HL-60/S4 (cell line): ENCODE measurements around the gene SPTLC2.

Experiments used
- in situ Hi-C: fragments of 300-500 bp; cut with MboI; formaldehyde crosslinking; loops from 2 replicates; pipeline ENCODE4 v1.14.3; 2022; ENCODE audit warnings: low sequenced_read_pairs

Gene SPTLC2

DNA sequence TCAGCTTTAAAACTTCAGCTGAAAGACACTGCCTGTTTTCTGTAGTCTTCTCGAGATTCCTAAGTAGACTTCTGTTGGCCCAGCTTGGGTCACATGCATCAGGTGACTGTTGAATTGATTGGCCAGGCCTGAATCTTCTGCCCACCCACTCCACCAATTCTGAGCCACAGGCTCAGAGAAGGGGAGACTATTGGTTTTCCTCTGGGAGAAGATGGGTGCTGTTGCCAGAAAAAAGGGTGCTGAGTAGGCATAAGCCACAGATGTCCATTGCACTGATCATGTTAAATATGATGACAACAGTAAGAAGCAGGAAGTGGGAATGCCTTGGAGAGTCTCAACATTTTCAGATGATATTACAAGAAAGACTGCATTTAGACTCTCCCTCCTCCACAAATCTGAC is 6.8 kb upstream of the SPTLC2 start:
- in situ Hi-C loops, result no loop called here

DNA sequence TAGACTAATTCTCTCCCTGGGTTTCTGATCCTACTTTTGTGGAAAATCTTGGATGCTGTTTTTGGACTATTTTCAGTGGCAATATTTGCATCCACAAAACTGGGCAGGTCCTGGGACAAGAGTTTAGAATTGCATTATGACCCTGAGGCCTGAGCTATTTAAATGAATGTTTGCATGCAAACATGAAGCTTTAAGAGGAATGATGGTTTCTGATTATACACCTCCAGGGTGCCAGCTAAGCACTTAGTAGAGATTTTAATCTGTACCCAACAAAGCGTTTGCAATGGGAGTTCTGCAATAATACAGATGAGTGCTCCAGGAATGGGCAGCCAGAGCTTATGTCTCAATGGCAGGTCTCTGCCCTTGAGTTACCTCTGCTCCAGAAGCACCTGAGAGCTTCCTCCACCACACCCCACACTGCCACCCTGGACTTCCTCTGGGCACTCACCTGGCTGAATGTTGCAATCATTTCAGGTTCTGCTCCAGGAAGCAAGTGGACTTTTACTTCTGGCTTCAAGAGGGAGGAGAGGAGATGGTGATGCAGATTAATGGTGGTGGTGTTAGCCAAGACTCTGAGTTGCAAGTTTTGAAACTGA is 6.0 kb upstream of the SPTLC2 start:
- in situ Hi-C loops, result no loop called here

DNA sequence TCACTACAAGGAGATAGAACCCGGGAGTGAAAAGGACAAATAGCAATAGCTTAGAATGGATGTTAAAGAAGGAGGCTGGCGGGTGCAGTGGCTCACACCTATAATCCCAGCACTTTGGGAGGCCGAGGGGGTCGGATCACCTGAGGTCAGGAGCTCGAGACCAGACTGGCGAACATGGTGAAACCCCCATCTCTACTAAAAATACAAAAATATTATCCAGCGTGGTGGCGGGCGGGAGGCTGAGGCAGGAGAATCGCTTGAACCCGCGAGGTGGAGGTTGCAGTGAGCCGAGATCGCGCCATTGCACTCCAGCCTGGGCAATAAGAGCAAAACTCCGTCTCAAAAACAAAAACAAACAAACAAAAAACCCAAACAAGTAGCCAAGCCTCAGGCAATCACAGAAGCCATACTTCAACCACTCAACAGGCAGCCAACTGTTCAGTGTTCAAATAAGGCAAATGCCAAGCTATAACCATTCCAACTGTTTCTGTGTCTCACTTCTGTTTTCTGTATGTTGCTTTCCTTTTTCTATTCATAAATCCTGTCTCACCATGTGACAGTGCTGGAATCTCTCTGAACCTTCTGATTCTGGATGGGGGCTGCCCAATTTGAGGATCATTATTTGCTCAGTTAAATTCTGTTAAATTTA is 3.9 kb upstream of the SPTLC2 start:
- in situ Hi-C loops, result no loop called here

DNA sequence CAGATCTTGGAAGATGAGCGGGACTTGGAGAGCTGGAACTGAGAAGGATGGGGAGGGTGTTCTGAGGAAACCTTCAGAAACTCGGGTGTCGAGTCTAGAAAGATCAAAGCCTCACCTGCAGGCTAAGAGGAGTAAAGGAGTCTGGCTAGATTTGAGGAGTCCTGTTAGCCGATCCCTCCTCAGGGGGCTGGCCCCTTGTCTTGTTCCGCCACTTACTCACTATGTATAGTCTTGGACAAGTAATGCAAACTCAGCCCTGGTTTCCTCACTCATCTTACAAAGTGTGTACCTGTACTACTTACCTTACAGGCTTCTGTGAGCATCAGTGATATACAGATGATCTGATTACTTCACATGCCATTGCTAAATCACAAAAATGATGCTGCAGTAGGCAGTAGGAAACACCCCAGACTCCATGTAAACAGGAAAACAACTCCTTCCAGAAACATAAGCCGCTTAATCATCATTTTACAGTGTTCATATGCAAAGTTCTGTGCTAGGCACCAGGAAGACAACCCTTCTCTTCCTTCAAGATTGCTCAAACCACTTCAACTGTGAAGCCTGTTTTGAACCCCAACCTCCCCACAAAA is 2.0 kb upstream of the SPTLC2 start:
- in situ Hi-C loops, result no loop called here

DNA sequence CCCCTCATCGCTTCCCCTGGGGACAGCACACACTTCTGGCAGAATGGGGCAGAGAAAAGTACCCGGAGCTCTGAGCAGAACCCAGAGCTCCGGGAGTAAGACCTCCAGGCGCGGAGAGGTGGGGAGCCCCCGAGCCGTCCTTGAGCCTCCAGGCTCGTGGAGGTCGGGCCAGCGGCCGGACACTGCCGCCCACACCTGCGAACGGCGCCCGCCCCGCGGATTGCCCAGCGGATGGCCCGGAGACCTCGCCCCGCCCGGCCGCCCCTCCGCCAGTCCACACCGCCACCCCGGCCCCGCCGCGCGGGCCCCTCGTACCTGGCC is 344 bp downstream of the SPTLC2 start:
- in situ Hi-C loops, result no loop called here

DNA sequence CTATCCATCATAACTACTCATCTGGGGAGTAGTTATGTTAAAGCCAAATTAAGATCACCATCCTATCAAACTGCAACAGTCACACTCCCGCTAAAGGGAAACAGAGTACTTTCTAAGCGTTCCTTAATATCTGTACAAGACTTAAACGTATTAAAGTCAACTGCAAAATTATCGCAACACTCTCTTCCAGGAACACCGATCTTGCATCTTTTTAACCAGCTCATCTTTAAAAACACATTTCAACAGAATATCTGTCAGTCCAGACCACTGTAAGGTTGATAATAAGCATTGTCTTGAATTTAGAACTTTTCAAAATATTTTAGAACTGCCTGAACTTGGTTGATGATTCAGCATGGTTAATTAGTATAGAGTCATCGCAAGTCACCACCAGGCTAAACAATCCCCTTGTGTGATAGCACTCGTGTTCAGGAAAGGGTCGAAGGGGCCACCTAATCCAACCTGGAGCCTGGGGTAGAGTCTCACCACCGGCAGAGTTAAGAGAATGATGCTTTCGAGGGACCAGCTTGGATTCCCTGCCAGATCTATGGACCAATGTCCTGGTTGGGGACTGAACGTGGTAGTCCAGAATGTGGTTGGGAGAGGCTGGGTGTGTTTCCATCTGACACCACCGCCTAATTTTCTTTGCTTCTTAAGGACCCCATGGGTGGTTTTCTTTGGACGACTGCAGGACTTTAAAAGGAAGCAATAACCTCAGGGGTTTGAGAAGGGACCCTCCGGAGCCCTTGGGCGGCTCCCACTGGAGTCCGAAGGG is 890 bp downstream of the SPTLC2 start:
- in situ Hi-C loops, result no loop called here

DNA sequence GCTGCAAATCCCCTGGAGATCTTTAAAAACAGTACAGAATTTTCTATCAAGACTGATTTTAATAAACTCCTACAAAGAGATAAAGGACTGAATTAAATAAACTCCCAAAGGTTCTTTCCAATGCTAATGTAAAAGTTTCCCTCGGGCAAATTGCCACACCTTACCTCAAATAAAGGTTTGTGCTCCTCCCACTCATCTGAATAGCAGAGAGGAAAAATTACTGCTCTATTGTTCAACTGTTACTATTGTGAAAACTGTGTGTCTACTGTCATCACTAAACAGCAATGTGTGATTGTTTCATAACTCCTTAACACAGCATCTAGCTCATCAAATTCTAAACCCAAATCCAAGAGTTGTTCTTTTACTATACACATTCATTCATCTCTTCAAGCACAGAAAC is 3.2 kb downstream of the SPTLC2 start:
- in situ Hi-C loops, result no loop called here

DNA sequence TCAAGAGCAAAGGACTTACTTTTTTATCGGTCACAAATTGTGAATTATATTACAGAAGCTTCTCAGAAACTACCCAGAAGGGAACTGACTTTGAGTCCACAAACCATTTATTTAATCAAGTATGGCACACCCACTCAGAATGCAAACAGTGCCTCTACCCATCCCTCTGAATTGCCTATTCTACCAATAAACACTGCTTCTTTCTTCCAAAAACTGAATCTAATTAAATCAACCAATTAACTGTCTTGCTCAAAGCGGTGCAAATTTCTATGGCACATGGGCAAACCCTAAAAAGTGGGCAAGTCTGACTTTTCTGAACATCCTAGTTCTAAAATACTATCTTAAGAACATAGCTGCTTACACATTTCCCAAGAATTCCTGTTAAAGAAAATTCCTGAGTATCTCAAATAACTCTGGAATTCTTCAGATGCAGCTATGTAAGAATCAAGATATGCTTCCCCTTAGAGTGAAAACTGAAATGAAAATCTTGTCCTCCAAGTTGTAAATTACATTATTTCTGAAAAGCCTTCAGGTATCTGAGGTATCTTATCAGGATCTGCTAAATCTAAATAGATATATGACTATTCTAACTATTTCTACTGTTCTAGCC is 4.3 kb downstream of the SPTLC2 start:
- in situ Hi-C loops, result no loop called here

DNA sequence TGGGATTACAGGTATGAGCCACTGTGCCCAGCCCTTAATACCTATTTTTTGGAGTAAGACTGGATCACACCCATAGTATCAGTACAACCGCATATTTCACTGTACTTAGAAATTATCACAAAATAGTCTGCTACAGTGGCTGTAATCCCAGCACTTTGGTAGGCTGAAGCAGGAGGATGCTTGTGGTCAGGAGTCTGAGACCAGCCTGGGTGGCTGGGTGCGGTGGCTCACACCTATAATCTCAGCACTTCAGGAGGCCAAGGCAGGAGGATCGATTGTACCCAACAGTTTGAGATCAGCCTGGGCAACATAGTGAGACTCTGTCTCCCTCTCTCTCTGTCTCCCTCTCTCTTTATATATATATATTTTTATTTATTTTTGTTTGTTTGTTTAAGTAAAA is 5.9 kb downstream of the SPTLC2 start:
- in situ Hi-C loops, result no loop called here

DNA sequence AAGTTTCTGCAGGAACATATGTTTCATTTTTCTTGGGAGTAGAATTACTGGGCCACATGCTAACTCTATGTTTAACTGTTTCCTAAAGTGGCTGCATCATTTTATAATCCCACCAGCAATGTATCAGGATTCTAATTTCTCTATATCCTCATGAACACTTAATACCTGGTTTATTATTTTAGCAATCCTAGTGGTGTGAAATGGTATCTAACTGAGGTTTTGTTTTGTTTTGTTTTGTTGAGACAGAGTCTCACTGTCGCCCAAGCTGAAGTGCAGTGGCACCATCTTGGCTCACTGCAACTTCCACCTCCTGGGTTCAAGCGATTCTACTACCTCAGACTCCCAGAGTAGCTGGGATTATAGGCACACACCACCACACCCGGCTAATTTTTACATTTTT is 6.5 kb downstream of the SPTLC2 start:
- in situ Hi-C loops, result no loop called here

DNA sequence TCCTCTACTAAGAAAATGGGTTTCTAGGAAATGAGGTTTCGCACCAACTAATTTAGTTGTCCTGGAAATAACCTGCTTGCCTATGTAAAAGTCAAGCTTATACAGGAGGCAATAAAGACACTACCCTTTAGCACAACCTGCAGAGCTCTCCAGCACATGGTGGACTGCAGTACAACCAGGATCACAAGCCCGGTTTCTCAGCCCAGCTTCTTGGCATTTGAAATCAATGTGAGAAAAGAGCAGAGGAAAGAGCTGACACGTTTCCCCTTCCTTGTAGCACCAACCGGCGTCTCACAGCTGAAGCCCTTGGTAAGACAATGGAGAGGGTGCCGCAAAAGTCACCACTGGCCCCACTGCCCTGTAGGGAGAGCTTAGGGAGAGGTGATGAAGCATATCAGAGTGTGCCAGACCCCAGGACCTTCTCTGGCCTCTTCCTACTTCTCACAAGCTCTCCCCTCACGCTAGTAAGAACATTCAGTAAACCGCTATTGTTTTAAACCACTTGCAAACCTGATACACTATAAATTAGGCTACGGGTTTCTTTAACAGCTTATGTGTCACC is 8.6 kb downstream of the SPTLC2 start:
- in situ Hi-C loops, result no loop called here

DNA sequence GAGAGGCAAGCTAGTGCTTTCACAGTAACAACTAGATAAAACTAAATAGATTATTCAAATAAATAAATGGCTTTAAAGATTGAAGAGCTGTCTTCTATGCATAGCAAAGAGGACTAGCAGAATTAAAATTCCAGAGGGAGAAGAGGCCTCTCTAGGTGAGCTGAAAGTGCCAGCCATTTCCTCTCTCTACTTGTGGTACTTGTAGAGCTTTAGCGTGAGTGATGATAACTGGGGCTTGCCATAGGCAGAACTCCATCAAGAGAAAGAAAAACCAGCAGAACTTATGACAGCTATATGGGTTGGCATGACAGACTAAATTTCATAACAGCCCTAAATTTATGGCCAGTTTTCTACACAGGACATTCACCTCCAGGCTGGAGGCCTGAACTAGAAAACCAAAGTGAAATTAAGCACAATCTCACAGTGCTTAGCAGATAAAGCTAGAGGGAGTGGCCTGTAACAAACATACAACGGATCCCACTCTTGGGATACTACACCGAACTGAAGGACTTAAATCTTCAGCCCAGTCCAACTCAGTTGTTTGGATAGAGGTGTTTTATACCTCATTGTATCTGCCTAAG is 11.0 kb downstream of the SPTLC2 start:
- in situ Hi-C loops, result no loop called here

DNA sequence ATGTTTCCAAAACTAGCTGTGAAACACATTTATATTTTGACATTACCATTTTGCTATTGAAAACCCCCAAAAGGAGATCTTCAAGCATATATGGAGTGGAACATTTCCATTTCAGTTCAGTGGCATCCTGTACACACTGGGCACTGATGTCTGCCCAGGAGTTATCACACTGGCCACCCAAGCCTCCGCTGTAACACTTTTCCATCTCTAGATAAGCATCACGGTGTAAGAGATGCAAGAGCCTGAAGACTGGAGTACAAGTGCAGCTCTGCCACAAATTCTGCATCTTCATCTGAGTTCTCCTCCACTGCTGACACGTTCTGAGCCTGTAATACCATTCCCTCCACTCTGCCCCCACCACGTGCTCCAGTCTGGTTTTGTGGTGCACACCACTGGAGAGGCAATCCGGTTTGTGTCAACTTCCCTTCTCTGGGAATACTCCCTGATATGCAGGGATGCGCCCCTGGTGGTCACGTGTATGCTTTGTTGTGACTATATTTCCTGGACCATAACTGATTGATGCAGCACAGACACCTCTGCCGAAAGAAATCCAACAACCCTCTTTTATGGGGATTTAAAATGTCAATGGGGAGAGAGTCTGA is 12.7 kb downstream of the SPTLC2 start:
- in situ Hi-C loops, result no loop called here

DNA sequence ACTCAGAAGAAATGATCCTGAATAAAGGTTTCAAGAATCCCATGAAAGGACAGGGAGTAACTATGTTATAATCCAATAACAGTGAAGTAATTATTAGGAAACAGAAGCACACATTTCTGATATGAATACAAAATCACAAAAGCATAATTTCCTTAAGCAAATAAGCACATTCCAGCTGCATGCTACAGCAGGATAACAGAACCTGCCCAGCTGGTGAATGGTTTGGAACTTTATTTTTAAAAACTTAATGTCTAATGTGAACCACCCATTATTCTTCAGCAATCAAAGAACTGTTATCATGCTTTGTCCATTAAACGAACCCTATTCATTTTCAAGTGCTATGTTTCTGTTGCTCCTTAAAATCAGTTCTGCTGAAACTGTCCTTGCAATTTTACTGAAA is 13.4 kb downstream of the SPTLC2 start:
- in situ Hi-C loops, result no loop called here

DNA sequence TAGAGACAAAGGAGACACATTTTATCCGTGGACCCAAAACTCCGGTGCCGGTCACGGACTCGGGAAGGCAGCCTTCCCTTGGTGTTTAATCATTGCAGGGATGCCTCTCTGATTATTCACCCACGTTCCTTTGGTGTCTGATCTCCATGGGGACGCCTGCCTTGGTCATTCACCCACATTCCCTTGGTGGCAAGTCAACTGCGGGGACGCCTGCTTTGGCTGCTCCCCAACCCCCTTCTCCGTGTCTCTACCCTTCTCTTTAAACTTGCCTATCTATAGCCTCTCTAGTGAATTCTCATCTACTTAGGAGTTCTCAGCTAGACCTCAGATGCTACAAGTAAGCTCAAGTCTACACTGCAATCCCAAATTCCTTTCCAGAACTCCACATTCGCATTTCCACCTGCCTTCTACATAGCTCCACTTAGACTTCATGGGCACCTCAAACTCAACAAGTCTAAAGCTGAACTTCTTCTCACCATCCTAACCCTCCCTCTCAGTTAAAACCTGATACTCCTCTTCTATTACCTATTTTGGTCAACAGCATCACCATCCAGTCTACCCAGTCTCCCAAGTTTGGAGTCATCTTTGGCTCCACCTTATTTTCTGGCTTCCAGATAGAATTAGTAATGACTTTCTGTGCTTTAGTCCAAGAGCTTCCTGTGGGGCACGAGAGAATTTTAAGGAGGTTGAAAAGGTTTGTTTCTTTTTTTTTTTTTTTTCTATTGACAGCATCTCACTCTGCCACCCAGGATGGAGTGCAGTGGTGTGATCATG is 14.4 kb downstream of the SPTLC2 start:
- in situ Hi-C loops, result no loop called here

DNA sequence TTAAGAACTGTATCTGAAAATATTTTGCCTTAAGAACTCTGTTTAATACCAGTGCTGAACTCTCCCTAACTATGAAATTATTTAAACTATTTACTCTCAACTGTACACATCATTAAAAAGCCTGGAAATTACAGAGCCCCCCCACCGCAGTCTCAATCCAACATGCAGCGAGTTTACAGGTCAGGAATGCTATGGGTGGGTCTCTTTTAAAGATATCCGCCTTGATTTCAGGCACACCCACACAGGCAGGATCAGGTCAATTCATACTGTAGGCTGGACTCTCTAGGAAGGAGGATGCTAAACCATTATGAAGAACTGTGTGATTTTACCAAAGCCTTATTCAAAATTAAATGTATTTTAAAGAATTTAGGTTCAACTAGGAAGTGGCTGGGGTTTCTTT is 16.5 kb downstream of the SPTLC2 start:
- in situ Hi-C loops, result no loop called here

DNA sequence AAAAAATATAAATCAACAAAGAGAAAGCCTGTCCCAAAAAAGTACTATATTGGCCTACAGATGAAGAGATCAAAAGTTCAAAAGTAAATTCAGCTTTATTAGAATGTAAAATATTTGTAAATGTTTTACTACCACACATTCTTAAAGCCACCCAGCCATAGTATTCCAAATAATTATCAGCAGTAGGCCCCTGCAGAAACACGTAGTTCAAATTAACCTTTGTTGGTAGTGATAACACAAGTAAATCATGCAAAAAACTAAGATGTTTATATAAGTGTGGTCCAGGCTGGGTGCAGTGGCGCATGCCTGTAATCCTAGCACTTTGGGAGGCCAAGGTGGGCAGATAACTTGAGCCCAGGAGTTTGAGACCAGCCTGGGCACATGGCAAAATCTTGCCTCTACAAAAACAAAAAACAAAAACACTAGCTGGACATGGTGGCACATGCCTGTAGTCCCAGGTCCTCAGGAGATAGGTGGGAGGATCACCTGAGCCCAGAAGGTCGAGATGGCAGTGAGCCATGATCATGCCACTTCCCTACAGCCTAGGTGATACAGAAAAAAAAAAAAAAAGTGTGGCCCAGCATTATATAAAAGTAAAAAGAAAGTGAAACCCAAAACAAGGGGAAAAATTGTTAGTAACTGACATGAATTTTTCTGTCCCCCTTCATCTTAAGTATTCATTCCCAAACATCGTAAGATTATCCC is 17.9 kb downstream of the SPTLC2 start:
- in situ Hi-C loops, result no loop called here

DNA sequence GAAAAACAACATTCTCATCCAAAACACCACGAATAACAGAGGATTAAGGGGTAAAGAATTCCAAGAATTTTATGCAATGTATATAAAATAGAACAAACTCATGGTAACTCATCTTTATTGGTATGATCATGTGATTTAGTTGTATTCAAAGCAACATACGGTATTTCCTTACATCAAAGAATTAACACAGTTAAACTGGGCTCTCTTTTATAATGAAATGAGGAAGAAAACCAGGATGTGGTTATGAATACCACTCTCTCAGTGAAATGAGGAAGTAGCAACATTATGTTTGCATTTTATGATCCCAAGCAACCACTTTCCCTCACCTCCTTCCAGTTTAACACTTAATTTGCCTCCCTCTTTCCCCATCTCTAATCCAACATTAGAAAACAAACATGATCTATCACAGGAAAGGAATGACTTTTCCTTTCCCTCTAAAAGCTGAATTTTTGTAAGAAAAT is 22.9 kb downstream of the SPTLC2 start:
- in situ Hi-C loops, result no loop called here

DNA sequence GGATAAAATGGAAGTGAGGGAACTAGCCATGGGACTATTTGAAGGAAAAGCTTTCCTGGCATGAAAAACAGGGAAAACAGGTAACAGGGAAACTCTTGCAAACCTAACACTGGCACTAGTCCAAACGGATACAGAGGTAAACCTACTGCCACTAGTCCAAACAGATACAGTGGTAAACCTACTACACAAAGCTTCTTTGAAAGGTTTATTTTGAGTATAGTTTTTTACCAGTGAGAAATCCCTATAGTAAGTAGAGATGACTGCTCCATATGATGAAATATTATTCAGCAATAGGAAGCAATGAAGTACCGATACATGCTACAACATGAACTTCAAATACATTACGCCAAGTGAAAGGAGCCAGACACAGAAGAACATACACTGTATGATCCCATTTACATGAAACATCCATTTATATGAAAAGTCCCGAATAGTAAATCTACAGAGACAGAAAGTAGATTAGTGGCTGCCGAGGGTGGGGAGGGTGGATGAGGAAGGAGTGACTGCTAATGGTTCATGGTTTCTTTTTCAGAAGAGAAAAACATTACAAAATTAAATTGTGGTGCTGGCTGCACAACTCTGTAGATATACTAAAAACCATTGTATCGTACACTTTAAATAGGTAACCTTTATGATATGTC is 25.5 kb downstream of the SPTLC2 start:
- in situ Hi-C loops, result no loop called here
